GM10248 (cell line): Measurements from ENCODE around the gene KRT80.

Experiments used
- CTCF ChIA-PET: fragments of 300-600 bp; sonication (Branson Sonifier 250); formaldehyde crosslinking; extraction: SDS; loops from one replicate; lab custom pipeline; 2021; ENCODE audit warnings: antibody characterized with exemption; lab: Yijun Ruan, JAX
- POLR2A ChIA-PET: fragments of 350-650 bp; sonication (Branson Sonifier 250); formaldehyde crosslinking; extraction: SDS; loops from one replicate; lab custom pipeline; 2020; ENCODE audit warnings: antibody characterized with exemption; lab: Yijun Ruan, JAX
- DNase-seq: peaks from one replicate; pipeline ENCODE4 v3.0.0; 2012; ENCODE audit errors: extremely low spot score
- TF ChIP-seq, protein P1 (sequence below): IDR thresholded peaks from 2 replicates; pipeline ENCODE4 v1.5.1; 2012; ENCODE audit warnings: mild to moderate bottlenecking, low read depth; ENCODE audit errors: extremely low read depth, missing control alignments, control extremely low read depth

Gene KRT80

DNA sequence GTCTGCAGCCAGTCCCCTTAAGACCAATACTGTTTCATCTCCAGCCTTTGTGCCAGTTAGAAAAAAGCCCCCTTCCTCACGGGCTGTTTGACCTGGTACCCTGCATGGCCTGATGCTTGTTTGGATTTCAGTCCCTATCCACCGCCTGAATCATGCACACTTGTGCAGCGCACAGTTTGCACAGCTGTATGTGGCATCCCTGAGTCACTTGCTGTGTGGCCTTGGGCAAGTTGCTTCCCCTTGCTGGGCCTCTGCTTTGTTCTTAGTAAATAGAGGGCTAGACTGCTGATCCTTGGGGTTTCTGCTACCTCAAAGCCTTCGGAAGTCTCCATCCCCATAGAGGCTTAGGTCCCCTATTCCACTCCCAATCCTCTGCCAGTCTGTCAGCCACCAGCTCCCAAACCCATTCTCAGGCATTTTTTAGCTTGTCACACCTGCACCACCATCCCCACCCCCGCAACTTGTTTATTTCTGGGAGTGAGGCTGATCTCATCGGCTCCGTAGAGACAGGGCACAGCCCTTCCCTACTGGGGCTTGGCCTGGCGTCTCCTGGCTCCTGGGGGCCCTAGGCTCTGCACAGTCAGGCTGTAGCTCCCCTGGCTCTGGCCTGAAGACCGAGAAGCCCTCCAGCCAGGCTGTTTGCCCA, 8.8 kb downstream of the KRT80 start:
- TF ChIP-seq, protein P1, sequence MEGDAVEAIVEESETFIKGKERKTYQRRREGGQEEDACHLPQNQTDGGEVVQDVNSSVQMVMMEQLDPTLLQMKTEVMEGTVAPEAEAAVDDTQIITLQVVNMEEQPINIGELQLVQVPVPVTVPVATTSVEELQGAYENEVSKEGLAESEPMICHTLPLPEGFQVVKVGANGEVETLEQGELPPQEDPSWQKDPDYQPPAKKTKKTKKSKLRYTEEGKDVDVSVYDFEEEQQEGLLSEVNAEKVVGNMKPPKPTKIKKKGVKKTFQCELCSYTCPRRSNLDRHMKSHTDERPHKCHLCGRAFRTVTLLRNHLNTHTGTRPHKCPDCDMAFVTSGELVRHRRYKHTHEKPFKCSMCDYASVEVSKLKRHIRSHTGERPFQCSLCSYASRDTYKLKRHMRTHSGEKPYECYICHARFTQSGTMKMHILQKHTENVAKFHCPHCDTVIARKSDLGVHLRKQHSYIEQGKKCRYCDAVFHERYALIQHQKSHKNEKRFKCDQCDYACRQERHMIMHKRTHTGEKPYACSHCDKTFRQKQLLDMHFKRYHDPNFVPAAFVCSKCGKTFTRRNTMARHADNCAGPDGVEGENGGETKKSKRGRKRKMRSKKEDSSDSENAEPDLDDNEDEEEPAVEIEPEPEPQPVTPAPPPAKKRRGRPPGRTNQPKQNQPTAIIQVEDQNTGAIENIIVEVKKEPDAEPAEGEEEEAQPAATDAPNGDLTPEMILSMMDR: no peak
- DNase-seq: no peak
- ChIA-PET CTCF (interaction anchor here (1.6 kb wide), 1 partner anchor 62 kb away, joined by 3 read pairs; no protein-coding TSS in a partner anchor), POLR2A (no interaction called here)

DNA sequence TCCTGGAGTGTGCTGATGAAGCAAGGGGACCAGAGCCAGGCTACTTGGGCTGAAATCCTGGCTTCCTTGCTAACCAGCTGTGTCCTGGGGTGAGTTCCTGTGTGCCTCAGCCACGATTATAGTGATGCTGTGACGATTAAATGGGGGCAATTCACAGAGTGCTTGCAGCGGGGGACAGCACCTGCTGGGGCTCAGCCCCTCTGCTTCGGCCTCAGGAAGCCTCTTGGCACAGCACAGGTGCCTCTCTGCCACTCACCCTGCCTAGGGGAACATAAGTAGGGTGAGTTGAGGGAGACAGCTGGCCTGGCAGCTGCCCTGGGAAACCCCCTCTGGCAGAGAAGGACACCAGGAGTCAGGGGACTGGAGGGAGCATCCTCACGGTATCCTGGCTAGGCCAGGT, 9.4 kb downstream of the KRT80 start:
- TF ChIP-seq, protein P1: no peak
- ChIA-PET POLR2A (no interaction called here), CTCF (interaction anchor here (1.6 kb wide), 1 partner anchor 61 kb away, joined by 3 read pairs; no protein-coding TSS in a partner anchor)
- DNase-seq: no peak

DNA sequence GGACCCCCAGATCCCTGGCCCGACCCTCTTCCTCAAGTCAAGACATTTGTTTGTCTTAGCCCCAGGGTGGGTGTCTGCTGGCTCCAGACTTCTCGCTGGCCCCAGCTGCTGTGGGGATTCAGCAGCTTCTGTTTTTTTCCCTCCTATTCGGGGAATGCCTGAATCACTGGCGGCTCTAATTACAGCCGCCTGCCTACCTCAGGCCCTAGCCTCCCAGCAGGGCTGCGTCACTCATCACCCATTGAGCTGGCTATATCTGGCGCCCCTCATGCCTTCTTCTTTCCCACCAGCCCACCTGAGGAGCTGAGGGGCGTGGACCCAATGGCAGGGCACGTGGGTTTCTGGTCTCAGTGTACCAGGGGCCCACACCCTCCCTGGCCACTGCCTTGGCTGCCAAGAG, 10.1 kb downstream of the KRT80 start:
- TF ChIP-seq, protein P1: no peak
- ChIA-PET POLR2A (no interaction called here), CTCF (no interaction called here)
- no peak for DNase-seq

DNA sequence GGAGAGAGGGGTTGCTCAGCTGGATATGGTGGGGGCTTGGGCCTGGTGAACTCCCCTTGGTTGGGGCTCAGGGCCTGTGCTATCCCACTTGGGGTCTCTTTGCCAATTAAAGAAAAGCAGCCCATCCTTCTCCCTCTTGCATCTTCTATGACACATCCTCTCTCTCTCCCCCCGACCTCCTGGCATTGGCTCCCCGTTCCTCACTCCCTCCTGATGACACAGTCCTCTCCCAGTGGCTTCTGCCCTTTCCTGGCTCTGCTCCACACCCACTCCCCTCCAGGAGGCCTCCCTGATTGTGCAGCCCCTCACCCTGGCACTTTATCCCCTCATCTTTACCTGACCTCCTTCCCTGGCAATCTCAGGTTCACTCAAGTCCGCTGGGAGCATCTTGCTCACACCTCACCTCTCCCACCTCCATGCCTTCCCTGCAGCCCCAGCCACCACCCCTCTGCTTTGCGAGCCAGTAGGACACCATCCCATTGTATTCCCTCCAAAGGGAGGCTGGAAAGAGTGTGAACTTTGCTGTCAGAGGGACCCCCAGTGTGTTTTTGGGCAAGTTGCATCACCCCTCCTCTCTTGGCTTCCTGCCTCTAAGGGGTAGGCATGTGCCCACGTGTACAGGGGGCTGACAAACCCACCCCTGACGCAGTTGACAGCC, 10.7 kb downstream of the KRT80 start:
- ChIA-PET POLR2A (no interaction called here), CTCF (interaction anchor here (1.3 kb wide), 1 partner anchor 98 kb away, joined by 5 read pairs; no protein-coding TSS in a partner anchor)
- TF ChIP-seq, protein P1: no peak
- DNase-seq: no peak

DNA sequence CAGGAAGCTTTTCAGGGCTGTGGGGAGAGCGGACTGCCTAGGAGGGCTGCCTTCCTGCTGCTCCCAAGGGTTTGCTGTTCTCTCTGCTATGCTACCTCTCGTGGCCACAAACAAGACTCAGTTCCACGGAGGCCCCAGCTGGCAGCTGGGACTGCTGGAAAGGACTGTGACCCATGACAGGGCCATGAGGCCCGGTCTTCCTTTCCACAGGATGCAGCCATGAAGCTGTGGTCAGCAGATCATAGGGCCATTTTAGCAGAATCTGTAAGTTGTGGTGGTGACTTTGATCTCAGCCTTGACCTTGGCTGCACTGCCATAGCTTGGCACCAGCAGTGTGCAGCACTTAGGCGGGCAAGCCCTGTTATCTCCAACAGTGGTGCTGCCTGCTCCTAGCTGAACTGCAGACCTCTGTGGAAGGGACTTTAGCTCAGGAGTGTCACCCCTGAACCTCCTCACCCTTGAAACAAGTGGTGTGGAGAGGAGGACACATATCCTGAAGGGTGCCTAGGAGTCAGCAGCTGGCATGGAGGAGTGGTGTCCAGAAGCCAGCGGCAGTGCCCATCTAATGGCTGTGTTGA, 12.3 kb downstream of the KRT80 start:
- ChIA-PET POLR2A (no interaction called here), CTCF (interaction anchor here (0.6 to 1.2 kb wide), 3 partner anchors 29 to 96 kb away, joined by 3 read pairs; no protein-coding TSS in a partner anchor)
- TF ChIP-seq, protein P1: no peak
- no peak for DNase-seq

DNA sequence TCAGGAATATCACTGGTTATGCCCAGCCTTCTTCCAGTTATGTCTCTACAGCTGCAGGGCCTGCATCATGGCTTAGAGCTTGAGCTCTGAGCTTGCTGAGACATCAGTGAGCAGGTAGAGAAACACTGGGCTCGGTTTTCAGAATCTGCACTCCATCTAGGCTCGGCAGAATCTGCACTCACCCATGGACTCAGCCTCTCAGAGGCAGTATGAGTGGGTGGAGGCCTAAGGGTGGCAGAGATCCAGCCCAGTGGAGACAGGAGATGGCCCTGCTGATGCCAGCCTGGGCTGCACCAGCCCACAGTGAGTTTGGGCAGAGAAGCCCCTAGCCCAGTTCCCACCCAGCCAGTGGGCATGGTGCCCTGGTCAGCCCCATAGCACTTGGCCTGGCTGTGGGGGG, 12.8 kb downstream of the KRT80 start:
- TF ChIP-seq, protein P1: no peak
- ChIA-PET CTCF (interaction anchor here (1.0 to 1.2 kb wide), 2 partner anchors 40 to 96 kb away, joined by 3 read pairs; no protein-coding TSS in a partner anchor), POLR2A (no interaction called here)
- DNase-seq: no peak
